Measurements from ENCODE around the gene POTEG.
"Not testable (repeated sequence)": the region's sequence is repeated elsewhere in the genome, so short reads cannot be mapped to it uniquely, and the experiment has no call there.

POTEG gene

GRCh38 chr14:19374451-19374903, 59.7 kb downstream of the POTEG start:
- in situ Hi-C loops (cut with MboI; ENCODE audit: low sequenced_read_pairs), result not testable (repeated sequence)

- in situ Hi-C loops (cut with MboI; ENCODE audit: low sequenced_read_pairs), result not testable (repeated sequence)
Measured at GRCh38 chr14:19372813-19373500, 61.2 kb downstream of the POTEG start.

DNA sequence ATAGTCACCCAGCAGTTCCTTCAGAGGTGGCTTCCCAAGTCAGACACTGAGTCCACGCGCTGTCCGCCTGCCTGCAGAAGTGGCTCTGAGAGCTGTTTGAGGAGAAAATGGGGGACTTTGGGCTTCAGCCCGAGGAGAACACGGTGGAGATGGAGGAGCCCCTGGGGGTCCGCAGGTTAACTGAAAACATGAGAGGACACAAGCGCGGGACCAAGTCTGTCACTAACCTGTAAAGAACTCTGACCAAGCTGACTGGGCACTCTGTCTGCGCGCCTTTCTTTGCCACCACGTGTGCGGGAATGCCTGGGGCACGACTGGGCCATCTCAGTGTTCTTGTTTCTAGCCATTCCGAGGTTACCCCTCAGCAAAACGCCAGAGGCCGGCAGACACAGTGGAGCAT, 62.4 kb downstream of the POTEG start:
- in situ Hi-C loops (cut with MboI; ENCODE audit: low sequenced_read_pairs), result not testable (repeated sequence)

DNA sequence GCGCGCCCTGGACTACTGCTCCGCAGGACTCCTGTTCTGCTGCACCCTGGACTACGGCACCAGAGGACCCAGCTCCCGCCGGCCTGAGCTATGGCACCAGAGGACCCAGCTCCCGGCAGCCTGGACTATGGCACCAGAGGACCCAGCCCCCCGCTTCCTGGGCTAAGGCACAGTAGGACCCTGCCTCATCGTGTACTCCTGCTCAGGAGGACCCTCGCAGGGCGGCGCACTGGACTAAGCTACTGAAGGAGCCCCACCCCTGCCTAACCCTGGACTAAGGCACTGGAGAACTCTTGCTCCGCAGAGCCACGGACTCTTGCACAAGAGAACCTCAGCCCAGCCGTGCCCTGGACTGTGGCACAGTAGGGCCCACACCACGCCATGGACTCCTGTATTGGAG, 71.3 kb downstream of the POTEG start:
- in situ Hi-C loops (cut with MboI; ENCODE audit: low sequenced_read_pairs), result not testable (repeated sequence)

GRCh38 chr14:19362323-19362722, 71.8 kb downstream of the POTEG start:
- in situ Hi-C loops (cut with MboI; ENCODE audit: low sequenced_read_pairs), result not testable (repeated sequence)

DNA sequence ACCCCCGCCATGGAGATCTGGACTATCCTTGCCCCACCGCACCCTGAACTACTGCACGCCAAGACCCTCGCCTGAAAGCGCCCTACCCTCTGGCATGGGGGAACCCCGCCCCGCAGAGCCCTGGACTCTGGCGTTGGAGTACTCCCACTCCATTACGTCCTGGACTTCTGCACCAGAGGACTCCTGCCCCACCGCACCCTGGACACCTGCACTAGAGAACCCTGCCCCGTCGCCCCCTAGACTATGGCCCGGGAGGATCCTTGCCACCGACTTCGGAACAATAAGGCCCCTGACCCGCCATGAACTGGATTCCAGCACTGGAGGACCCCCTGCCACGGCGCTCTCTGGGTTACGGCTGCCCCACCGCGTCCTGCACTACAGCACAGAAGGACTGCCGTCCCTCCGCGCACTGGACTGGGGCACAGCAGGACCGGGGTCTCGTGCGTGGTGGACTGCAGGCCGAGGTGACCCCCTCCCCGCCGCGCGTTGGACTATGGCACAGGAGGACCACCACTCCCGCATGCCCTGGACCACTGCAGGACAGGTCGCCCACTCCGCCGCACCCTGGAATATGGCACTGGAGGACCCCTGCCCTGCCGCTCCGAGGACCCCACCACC, 72.4 kb downstream of the POTEG start:
- in situ Hi-C loops (cut with MboI; ENCODE audit: low sequenced_read_pairs), result not testable (repeated sequence)

DNA sequence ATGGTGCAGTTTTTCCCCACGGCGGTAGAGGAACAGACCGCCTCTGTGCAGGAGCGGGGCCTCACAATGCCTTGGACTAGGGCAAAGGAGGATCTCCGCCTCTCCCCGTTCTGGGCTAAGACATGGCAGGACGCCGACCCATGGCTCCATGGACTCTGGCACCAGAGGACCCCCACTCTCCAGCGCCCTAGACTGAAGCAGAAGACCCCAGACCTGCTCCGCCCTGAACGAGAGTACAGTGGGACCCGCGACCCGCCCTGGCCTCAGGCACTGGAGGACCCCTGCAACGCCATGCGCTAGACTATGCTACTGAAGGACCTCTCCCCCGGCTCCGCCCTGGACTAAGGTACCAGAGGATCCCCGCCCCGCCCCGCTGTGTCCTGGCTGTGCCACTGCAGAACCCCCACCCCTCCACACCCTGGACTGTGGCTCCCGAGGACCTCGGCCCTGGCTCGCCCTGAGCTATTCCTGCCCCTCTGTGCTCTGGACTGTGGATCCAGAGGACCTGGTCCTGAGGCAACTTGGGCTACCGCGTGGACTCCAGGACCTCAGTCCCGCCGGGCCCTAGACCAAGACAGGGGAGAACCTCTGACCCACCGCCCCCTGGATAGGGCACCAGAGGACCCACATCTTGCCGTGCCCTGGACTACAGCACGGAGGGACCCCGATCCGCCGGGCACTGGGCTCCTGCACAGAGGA, 73.1 kb downstream of the POTEG start:
- in situ Hi-C loops (cut with MboI; ENCODE audit: low sequenced_read_pairs), result not testable (repeated sequence)
